HG03045 (cell line): Measurements from ENCODE around the gene TTC23.

Experiments
- ATAC-seq: cut with Tn5 transposase; IDR thresholded peaks from one replicate; pipeline ENCODE4 v1.9.1; 2021; ENCODE audit warnings: mild to moderate bottlenecking, moderate library complexity; ENCODE audit not compliant: unreplicated experiment

Gene TTC23

DNA sequence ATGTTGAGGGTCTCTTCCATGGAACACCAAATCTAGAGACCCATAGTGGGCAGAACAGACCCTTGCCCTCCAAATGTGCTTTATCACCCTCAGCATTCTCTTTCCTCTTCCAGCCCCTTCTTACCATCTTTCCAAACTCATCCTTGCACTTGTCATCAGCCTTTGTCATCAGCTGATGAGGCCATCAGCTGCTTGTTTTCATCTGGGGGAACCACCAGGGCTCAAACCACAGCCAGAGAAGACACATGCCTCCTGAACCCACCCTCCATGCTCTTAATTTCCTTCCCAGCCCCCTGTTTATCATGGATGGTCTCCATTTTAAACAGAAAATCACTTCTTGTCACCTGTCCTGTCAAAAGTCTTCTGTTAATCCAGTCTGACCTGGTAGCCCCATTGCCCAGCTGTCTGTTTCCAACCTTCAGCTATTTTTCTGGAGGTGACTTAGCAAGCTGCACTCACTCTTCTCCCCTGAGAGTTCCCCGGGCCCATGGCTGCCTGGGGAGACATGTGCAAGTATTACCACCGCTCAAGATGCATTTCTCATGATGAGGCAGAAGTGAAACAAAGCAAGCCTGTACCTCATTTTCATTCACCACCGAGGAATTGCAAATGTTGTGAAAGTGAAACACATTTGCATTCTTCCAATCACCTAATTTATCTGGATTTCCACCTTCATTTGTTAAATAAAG, 159.2 kb downstream of the TTC23 start:
- peak; percentile 100 for ATAC-seq

GRCh38 chr15:99087405-99087943, 161.9 kb downstream of the TTC23 start:
- no peak for ATAC-seq

DNA sequence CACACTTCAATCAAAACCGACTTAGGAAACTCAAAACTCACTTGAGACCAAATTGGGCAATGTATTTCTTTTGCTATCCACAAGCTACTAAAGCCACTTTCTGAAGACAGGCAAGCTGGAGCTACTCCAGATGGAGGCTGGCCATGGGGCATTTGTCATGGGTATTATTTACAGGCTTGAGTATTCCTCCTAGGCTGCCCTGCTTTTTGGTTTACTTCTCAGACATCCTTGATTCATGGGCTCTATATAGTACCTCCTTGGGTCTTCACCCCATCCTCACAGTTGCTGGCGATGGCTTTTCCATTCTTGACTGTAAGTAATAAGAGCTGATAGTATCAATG, 163.1 kb downstream of the TTC23 start:
- ATAC-seq = no peak
